GM12878 (cell line): ENCODE data around the gene GTPBP6. TPM values are rescaled to one million over a fixed set of nuclear protein-coding genes. Genes with fewer than 3 reads are reported as not detected.

ENCODE experiments used
- ATF2 ChIP-seq: IDR thresholded peaks from 2 replicates; pipeline ENCODE4 v1.6.1; 2012; ENCODE audit warnings: low read length, inconsistent platforms
- BACH1 ChIP-seq: fragments of 450-650 bp; IDR thresholded peaks from 2 replicates; pipeline ENCODE4 v1.6.1; 2017; ENCODE audit warnings: mild to moderate bottlenecking, borderline replicate concordance
- BRCA1 ChIP-seq: IDR thresholded peaks from 2 replicates; pipeline ENCODE4 v1.6.1; 2011; ENCODE audit warnings: low read depth, low read length, improper control_type of control experiment
- E2F4 ChIP-seq: IDR thresholded peaks from 2 replicates; pipeline ENCODE4 v1.6.1; 2012; ENCODE audit warnings: low read depth, low read length, improper control_type of control experiment
- E4F1 ChIP-seq: fragments of 450-650 bp; IDR thresholded peaks from 2 replicates; pipeline ENCODE4 v1.6.1; 2018; ENCODE audit warnings: borderline replicate concordance, mild to moderate bottlenecking; ENCODE audit not compliant: partially characterized antibody
- ESRRA ChIP-seq: IDR thresholded peaks from 2 replicates; pipeline ENCODE4 v1.6.1; 2012; ENCODE audit warnings: mild to moderate bottlenecking, low read length, improper control_type of control experiment
- GATAD2B ChIP-seq: fragments of 450-650 bp; conservative IDR thresholded peaks from 2 replicates; pipeline ENCODE4 v1.6.1; 2017; ENCODE audit warnings: low read depth, mild to moderate bottlenecking, moderate library complexity
- LARP7 ChIP-seq: fragments of 450-650 bp; IDR thresholded peaks from 2 replicates; pipeline ENCODE4 v1.6.1; 2017; ENCODE audit warnings: mild to moderate bottlenecking
- MTA2 ChIP-seq: fragments of 450-650 bp; IDR thresholded peaks from 2 replicates; pipeline ENCODE4 v1.6.1; 2016; ENCODE audit warnings: low read depth, mild to moderate bottlenecking, moderate library complexity
- MTA3 ChIP-seq: IDR thresholded peaks from 2 replicates; pipeline ENCODE4 v1.6.1; 2012; ENCODE audit warnings: low read length, inconsistent platforms, borderline replicate concordance
- NR2C2 ChIP-seq: IDR thresholded peaks from 2 replicates; pipeline ENCODE4 v1.6.1; 2011; ENCODE audit warnings: borderline replicate concordance, low read depth; ENCODE audit not compliant: control insufficient read depth, insufficient read length
- NR2F1 ChIP-seq: fragments of 450-650 bp; conservative IDR thresholded peaks from 2 replicates; pipeline ENCODE4 v1.6.1; 2017; ENCODE audit warnings: mild to moderate bottlenecking
- PBX3 ChIP-seq: IDR thresholded peaks from 2 replicates; pipeline ENCODE4 v1.6.1; 2011; ENCODE audit warnings: mild to moderate bottlenecking, low read depth, low read length, moderate library complexity; ENCODE audit not compliant: insufficient replicate concordance
- POLR2AphosphoS2 ChIP-seq: IDR thresholded peaks from 2 replicates; pipeline ENCODE4 v1.6.1; 2011; ENCODE audit warnings: low read depth, mild to moderate bottlenecking, low read length, improper control_type of control experiment, moderate library complexity
- RUNX3 ChIP-seq: IDR thresholded peaks from 2 replicates; pipeline ENCODE4 v1.6.1; 2012; ENCODE audit warnings: low read length, inconsistent platforms
- SIN3A ChIP-seq: IDR thresholded peaks from 2 replicates; pipeline ENCODE4 v1.6.1; 2012; ENCODE audit warnings: low read depth, low read length, improper control_type of control experiment
- SPI1 ChIP-seq: IDR thresholded peaks from 2 replicates; pipeline ENCODE4 v1.6.1; 2011; ENCODE audit warnings: low read depth, mild to moderate bottlenecking, low read length, moderate library complexity, borderline replicate concordance; ENCODE audit not compliant: insufficient read depth
- ZNF217 ChIP-seq: fragments of 450-650 bp; IDR thresholded peaks from 2 replicates; pipeline ENCODE4 v1.6.1; 2017; ENCODE audit warnings: antibody characterized with exemption, mild to moderate bottlenecking
- ZNF592 ChIP-seq: fragments of 450-650 bp; IDR thresholded peaks from 2 replicates; pipeline ENCODE4 v1.6.1; 2017; ENCODE audit warnings: mild to moderate bottlenecking, moderate library complexity
- polyA plus RNA-seq, 11 experiments: library from polyadenylated mRNA; depleted of rRNA in 4 of 11; unstranded in 6 of 11; stranded (reverse) in 5 of 11; fragments of >200 nt; fragmentation: Nextera tagmentation in 4 of 11; fragmentation: Illumina TruSeq in 1 of 11; extraction: Ambion mirVana in 4 of 11; extraction: Trizol in 1 of 11; gene quantifications; 1 replicate in 1 of 11; 2 replicates in 10 of 11; pipeline versions ENCODE4 v1.2.1 to v1.2.3, GENCODE V29; 2011 to 2016; ENCODE audit warnings: inconsistent platforms in 2 of 11, missing spikeins in 2 of 11, low read depth in 1 of 11
- total RNA-seq, 4 experiments: library from RNA; depleted of rRNA in 3 of 4; stranded (reverse); fragments of >200 nt in 3 of 4; fragmentation: Illumina TruSeq in 1 of 4; extraction: Trizol in 1 of 4; gene quantifications; 2 replicates each; pipeline versions ENCODE4 v1.2.1 to v1.2.3, GENCODE V29; 2013 to 2021

Gene GTPBP6
- total and polyA plus RNA-seq, 10 of the 15 experiments (the other 5 are each of a cell fraction or from before 2014, with no cell fraction given), result 0.31 to 71.0 (median 21.1) TPM

GRCh38 chrX:318739-319578, at the start of gene GTPBP6 (continued):
- TF ChIP-seq PBX3 (peak; percentile 98), BACH1 (peak; percentile 61; the same call in 1 of the 2 replicates), POLR2AphosphoS2 (peak; percentile 88; the same call in 1 of the 2 replicates), SIN3A (no peak), ATF2 (no peak), LARP7 (peak; percentile 69), NR2F1 (peak; percentile 46; the same call in 1 of the 2 replicates), ZNF217 (peak; percentile 21; the same call in 1 of the 2 replicates), BRCA1 (no peak), MTA3 (no peak), ESRRA (no peak), ZNF592 (0 out of 2 replicates have a peak, but pooled peaks have one; percentile 20), E4F1 (peak; percentile 33), RUNX3 (no peak; the same call in 1 of the 2 replicates), E2F4 (no peak), MTA2 (no peak), SPI1 (no peak), NR2C2 (no peak), GATAD2B (peak; percentile 69; the same call in 1 of the 2 replicates)
